Activated T-cell treated with anti-CD3 and anti-CD28 coated beads, Interleukin-2, amount 50 U/mL, for 72 hours (primary cell): Measurements from ENCODE around the gene BCL11A. TPM values are rescaled to one million over a fixed set of nuclear protein-coding genes. Genes with fewer than 3 reads are reported as not detected.

Source experiments
- ATAC-seq, 2 donors: fragments of 150-1000 bp; cut with Tn5 transposase; replicated peaks in 1 of 2; 2 replicates each; pipeline ENCODE4 v1.10.0; 2021; ENCODE audit warnings: moderate library complexity in 2 of 2, mild to moderate bottlenecking in 1 of 2
- DNase-seq, 2 donors: peaks; one replicate each; pipeline ENCODE4 v3.0.0; 2021 to 2022; ENCODE audit warnings: mixed read lengths in 1 of 2
- H3K27ac Mint-ChIP-seq: one replicate; pipeline ENCODE4 v1.8.0; 2022; ENCODE audit warnings: mild to moderate bottlenecking, moderate library complexity, mixed read lengths
- H3K27me3 Mint-ChIP-seq: one replicate; pipeline ENCODE4 v1.8.0; 2022; ENCODE audit warnings: low read depth, mixed read lengths
- H3K36me3 Mint-ChIP-seq, 2 donors: one replicate each; pipeline ENCODE4 v1.8.0; 2022; ENCODE audit warnings: mixed read lengths in 2 of 2, mild to moderate bottlenecking in 1 of 2; ENCODE audit not compliant: insufficient read depth in 2 of 2
- H3K4me1 Mint-ChIP-seq: one replicate; pipeline ENCODE4 v1.8.0; 2022; ENCODE audit warnings: low read depth, mixed read lengths
- H3K4me3 Mint-ChIP-seq, 2 donors: one replicate each; pipeline ENCODE4 v1.8.0; 2022; ENCODE audit warnings: mild to moderate bottlenecking in 2 of 2, mixed read lengths in 2 of 2, moderate library complexity in 2 of 2
- H3K9me3 Mint-ChIP-seq, 2 donors: one replicate each; pipeline ENCODE4 v1.8.0; 2022; ENCODE audit warnings: mixed read lengths in 2 of 2
- total RNA-seq, 2 donors: library from RNA; stranded (reverse); gene quantifications; one replicate each; pipeline ENCODE4 v1.2.3, GENCODE V29; 2022

Gene BCL11A
- total RNA-seq, 2 donors from 2014 or later, result 1.00 to 1.2 TPM

GRCh38 chr2:60534052-60534685 is 19.3 kb downstream of the BCL11A start:
- peaks cover 6% of the 10 kb centered on the region for H3K4me1 Mint-ChIP-seq
- H3K4me3 Mint-ChIP-seq, result no peak overlapping the region
- no peak overlapping the region for H3K27ac Mint-ChIP-seq
- no peaks in the 10 kb centered on the region for H3K9me3 Mint-ChIP-seq
- no peak for DNase-seq
- no peaks in the 10 kb centered on the region for H3K36me3 Mint-ChIP-seq
- ATAC-seq, result no peak
- H3K27me3 Mint-ChIP-seq, result peaks cover 46% of the 10 kb centered on the region

- peaks cover 54% of the 10 kb centered on the region for H3K27me3 Mint-ChIP-seq
- peaks cover 6% of the 10 kb centered on the region for H3K4me1 Mint-ChIP-seq
- no peak overlapping the region for H3K27ac Mint-ChIP-seq
- no peaks in the 10 kb centered on the region for H3K9me3 Mint-ChIP-seq
- H3K36me3 Mint-ChIP-seq, result no peaks in the 10 kb centered on the region
- no peak overlapping the region for H3K4me3 Mint-ChIP-seq
- no peak for DNase-seq
- ATAC-seq, result no peak
Observed at GRCh38 chr2:60533101-60534051, 20.1 kb downstream of the BCL11A start.

- H3K9me3 Mint-ChIP-seq, result no peaks in the 10 kb centered on the region
- peaks cover 64% of the 10 kb centered on the region for H3K27me3 Mint-ChIP-seq
- peaks cover 6% of the 10 kb centered on the region for H3K4me1 Mint-ChIP-seq
- ATAC-seq (no peak), DNase-seq (no peak)
- no peak overlapping the region for H3K4me3 Mint-ChIP-seq
- H3K36me3 Mint-ChIP-seq, result no peaks in the 10 kb centered on the region
- H3K27ac Mint-ChIP-seq, result no peak overlapping the region
Observed at GRCh38 chr2:60532421-60532820, 21.0 kb downstream of the BCL11A start.

- no peak overlapping the region for H3K4me3 Mint-ChIP-seq
- H3K4me1 Mint-ChIP-seq, result peaks cover 6% of the 10 kb centered on the region
- ATAC-seq, result no peak
- no peak for DNase-seq
- H3K27me3 Mint-ChIP-seq, result peaks cover 65% of the 10 kb centered on the region
- no peaks in the 10 kb centered on the region for H3K36me3 Mint-ChIP-seq
- H3K9me3 Mint-ChIP-seq, result no peaks in the 10 kb centered on the region
- no peak overlapping the region for H3K27ac Mint-ChIP-seq
Observed at GRCh38 chr2:60531701-60532133, 21.7 kb downstream of the BCL11A start.

- Mint-ChIP-seq H3K27ac (no peak overlapping the region), H3K36me3 (no peaks in the 10 kb centered on the region), H3K27me3 (peaks cover 57% of the 10 kb centered on the region), H3K4me3 (no peak overlapping the region), H3K4me1 (peaks cover 12% of the 10 kb centered on the region), H3K9me3 (no peaks in the 10 kb centered on the region)
- no peak for ATAC-seq
- DNase-seq, result no peak
Observed at GRCh38 chr2:60530660-60531281, 22.7 kb downstream of the BCL11A start.

- Mint-ChIP-seq H3K27me3 (peaks cover 50% of the 10 kb centered on the region), H3K9me3 (no peaks in the 10 kb centered on the region), H3K27ac (no peak overlapping the region), H3K4me1 (peaks cover 15% of the 10 kb centered on the region), H3K36me3 (no peaks in the 10 kb centered on the region), H3K4me3 (no peak overlapping the region)
- ATAC-seq (no peak), DNase-seq (no peak)
Observed at GRCh38 chr2:60529785-60530627, 23.4 kb downstream of the BCL11A start.

- Mint-ChIP-seq H3K4me3 (no peak overlapping the region), H3K36me3 (no peaks in the 10 kb centered on the region), H3K4me1 (peaks cover 15% of the 10 kb centered on the region), H3K9me3 (no peaks in the 10 kb centered on the region), H3K27me3 (peaks cover 43% of the 10 kb centered on the region), H3K27ac (no peak overlapping the region)
- ATAC-seq, result no peak
- no peak for DNase-seq
Observed at GRCh38 chr2:60529136-60529784, 24.2 kb downstream of the BCL11A start.

- Mint-ChIP-seq H3K36me3 (no peaks in the 10 kb centered on the region), H3K4me3 (no peak overlapping the region), H3K4me1 (peaks cover 15% of the 10 kb centered on the region), H3K9me3 (no peaks in the 10 kb centered on the region), H3K27me3 (peaks cover 43% of the 10 kb centered on the region), H3K27ac (no peak overlapping the region)
- no peak for DNase-seq
- ATAC-seq, result no peak
Observed at GRCh38 chr2:60528281-60529020, 25.0 kb downstream of the BCL11A start.

GRCh38 chr2:60527762-60528161 is 25.7 kb downstream of the BCL11A start:
- no peak overlapping the region for H3K27ac Mint-ChIP-seq
- no peak overlapping the region for H3K4me3 Mint-ChIP-seq
- H3K9me3 Mint-ChIP-seq, result no peaks in the 10 kb centered on the region
- peaks cover 41% of the 10 kb centered on the region for H3K27me3 Mint-ChIP-seq
- H3K36me3 Mint-ChIP-seq, result no peaks in the 10 kb centered on the region
- peaks cover 15% of the 10 kb centered on the region for H3K4me1 Mint-ChIP-seq
- DNase-seq (no peak), ATAC-seq (no peak)

GRCh38 chr2:60526623-60527022 is 26.8 kb downstream of the BCL11A start:
- Mint-ChIP-seq H3K9me3 (no peaks in the 10 kb centered on the region), H3K4me1 (peaks cover 15% of the 10 kb centered on the region), H3K36me3 (no peaks in the 10 kb centered on the region), H3K27ac (no peak overlapping the region), H3K4me3 (no peak overlapping the region), H3K27me3 (peaks cover 45% of the 10 kb centered on the region)
- DNase-seq (no peak), ATAC-seq (no peak)

- DNase-seq (no peak), ATAC-seq (peak in 1 of 2 donors; percentile 37)
- no peaks in the 10 kb centered on the region for H3K9me3 Mint-ChIP-seq
- H3K27ac Mint-ChIP-seq, result no peak overlapping the region
- H3K36me3 Mint-ChIP-seq, result no peaks in the 10 kb centered on the region
- peaks cover 45% of the 10 kb centered on the region for H3K27me3 Mint-ChIP-seq
- H3K4me3 Mint-ChIP-seq, result no peak overlapping the region
- peaks cover 14% of the 10 kb centered on the region for H3K4me1 Mint-ChIP-seq
Observed at GRCh38 chr2:60525899-60526298, 27.6 kb downstream of the BCL11A start.

- no peaks in the 10 kb centered on the region for H3K36me3 Mint-ChIP-seq
- no peak for ATAC-seq
- no peak overlapping the region for H3K4me3 Mint-ChIP-seq
- peaks cover 42% of the 10 kb centered on the region for H3K27me3 Mint-ChIP-seq
- H3K4me1 Mint-ChIP-seq, result peaks cover 10% of the 10 kb centered on the region
- DNase-seq, result no peak
- no peak overlapping the region for H3K27ac Mint-ChIP-seq
- H3K9me3 Mint-ChIP-seq, result no peaks in the 10 kb centered on the region
Observed at GRCh38 chr2:60524874-60525273, 28.6 kb downstream of the BCL11A start.
